T47D (cell line): ENCODE results near the gene TGM2.

Experiments
- DNase-seq, 2 experiments: peaks; one replicate each; pipeline versions ENCODE4 v3.0.0 to v3.0.0-alpha.2; 2011 to 2012; ENCODE audit warnings: low read depth in 1 of 2, low spot score in 1 of 2
- JUND ChIP-seq: IDR thresholded peaks from 2 replicates; pipeline ENCODE4 v1.6.1; 2012; ENCODE audit warnings: low read depth
- in situ Hi-C: cut with HindIII; loops from 2 replicates; pipeline ENCODE4 v1.10.0; 2016; ENCODE audit warnings: low sequenced_read_pairs, low pct_unique_long_range_greater_than_20kb

TGM2 gene

DNA sequence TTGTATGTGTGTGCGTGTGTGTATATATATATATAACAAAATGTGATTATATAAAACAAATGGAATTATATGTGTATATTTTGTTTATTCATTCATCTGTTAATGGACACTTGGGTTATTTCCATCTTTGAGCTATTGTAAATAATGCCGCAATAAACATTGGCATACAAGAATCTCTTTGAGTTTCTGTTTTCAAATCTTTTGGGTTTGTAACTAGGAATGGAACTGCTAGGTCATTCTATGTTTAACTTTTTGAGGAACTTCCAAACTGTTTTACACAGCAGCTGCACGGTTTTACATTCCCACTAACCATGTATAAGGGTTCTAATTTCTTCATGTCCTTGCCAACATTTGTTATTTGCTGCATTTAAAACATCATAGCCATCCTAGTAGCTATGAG, 39.9 kb upstream of the TGM2 start:
- TF ChIP-seq JUND, result no peak
- DNase-seq, result no peak
- in situ Hi-C loops, result no loop called here

- in situ Hi-C loops, result no loop called here
- no peak for DNase-seq
- no peak for TF ChIP-seq JUND
Observed at GRCh38 chr20:38203981-38204357, 38.9 kb upstream of the TGM2 start.

DNA sequence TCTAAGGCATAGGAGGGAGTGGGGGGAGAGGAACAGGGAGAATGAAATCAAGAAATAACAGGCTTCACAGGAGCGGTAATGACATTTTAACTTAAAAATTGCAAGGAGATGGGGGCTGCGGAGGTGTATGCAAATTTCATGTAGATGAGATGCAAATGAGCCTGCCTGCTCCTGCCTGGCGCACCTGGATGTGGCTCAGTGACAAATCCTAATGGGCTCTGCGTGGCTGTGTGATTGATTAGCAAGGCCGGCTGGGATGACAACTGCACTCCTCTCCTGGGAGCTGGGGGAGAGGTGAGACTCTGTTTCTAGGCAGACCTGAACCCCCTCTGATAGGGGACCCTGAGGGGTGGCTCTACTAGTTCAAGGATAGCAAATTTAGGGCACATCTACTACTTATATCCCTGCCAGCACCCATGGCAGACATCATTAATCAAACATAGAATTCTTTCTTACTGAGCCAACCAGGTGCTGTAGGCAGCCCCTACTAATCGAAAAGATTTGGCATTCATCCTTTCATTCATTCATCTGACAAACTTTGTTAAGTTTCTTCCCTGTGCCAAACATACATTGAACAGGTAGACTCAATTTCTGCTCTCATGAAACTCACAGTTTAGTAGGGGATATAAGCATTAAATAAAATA, 38.4 kb upstream of the TGM2 start:
- no peak for TF ChIP-seq JUND
- DNase-seq, result no peak
- in situ Hi-C loops, result no loop called here

GRCh38 chr20:38202982-38203293, 37.9 kb upstream of the TGM2 start:
- DNase-seq, result no peak
- TF ChIP-seq JUND, result no peak
- in situ Hi-C loops, result no loop called here

DNA sequence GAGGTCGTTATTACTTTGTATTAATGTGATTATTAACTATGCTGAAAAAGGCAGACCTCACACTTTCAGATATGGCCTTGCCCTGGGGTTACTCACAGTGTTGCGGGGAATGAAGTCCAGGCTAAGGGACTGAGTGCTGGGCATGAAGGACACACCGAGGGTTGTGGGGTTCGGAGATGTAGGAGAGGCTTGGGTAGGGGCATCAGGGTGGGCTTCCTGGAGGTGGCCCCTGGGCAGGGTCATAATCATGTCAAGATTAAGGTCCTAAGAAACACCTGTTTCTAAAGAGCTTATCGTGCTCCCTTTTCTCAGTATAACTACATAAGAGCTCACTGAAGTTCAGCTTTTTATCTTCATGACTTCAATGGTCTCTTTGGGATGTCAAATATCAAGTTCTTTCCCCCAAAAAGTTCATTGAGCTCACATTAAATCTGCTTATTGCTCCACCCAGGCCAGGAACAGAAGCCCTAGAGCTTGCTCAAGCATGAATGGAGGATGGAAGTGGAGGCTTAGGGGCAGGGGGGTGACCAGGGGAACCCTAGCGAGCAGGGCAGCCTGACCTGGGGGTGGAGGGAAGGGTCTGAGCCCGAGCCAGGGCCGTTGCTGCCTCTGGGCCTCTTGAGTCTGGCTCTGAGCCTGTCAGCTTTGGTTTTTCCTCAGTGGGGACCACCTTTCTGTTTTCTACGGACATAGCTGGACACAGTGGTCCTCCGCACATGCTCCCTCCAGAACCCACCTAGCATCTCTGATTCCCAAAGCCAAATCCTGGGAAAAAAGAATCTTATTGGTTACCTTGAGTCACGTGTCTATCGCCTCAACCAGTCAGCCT, 37.3 kb upstream of the TGM2 start:
- TF ChIP-seq JUND, result no peak
- no peak for DNase-seq
- in situ Hi-C loops, result no loop called here

- in situ Hi-C loops, result no loop called here
- no peak for DNase-seq
- TF ChIP-seq JUND, result no peak
Observed at GRCh38 chr20:38201356-38201755, 36.3 kb upstream of the TGM2 start.

DNA sequence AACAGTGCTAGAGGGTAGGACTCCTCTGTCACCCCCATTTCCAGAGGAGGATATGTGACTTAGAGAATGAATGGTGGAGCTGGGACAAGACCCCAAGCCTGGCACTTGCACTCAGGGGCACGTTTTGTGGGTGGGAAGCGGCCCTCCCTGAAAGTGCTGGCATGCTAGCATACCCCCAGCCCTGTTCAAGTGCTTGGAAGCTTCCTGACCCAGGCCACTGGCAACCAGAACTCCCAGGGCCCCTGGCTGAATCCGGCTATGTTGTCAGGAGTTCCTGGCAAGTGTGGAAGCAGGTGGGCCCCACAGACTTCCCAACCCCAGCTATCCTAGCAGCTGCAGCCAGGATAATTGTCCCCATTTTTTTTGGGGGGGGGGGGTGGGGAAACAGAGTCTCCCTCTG, 35.6 kb upstream of the TGM2 start:
- in situ Hi-C loops, result no loop called here
- DNase-seq, result no peak
- TF ChIP-seq JUND, result no peak

- no peak for DNase-seq
- in situ Hi-C loops, result no loop called here
- TF ChIP-seq JUND, result no peak
Observed at GRCh38 chr20:38199501-38200390, 34.7 kb upstream of the TGM2 start.

DNA sequence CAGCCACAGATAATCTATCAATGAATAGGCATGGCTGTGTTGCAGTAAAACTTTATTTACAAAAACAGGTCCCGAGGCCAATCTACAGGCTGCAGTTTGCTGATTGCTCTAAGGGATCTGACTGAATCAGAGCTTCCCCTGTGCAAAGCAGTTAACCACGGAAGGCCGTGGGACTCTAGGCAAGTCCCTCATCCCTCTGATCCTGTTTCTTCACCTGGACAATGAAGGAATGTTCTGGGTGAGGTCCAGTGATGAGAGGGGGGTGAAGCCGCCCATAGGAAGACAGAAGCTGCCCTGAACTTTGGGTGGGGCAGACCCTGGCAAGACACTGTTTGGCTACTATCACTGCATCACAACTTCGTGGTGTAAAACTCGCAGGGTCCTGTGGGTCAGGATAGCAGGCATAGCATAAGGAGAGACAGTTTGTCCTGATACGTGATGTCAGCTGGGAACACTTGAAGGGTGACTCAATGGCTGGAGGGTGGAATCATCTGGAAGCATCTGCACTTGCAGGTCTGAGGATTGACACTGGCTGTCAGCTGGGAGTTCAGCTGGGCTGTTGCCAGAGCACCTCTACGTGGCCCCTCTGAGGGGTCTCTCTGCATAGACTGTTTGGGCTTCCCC, 33.3 kb upstream of the TGM2 start:
- no peak for TF ChIP-seq JUND
- in situ Hi-C loops, result no loop called here
- DNase-seq, result no peak

DNA sequence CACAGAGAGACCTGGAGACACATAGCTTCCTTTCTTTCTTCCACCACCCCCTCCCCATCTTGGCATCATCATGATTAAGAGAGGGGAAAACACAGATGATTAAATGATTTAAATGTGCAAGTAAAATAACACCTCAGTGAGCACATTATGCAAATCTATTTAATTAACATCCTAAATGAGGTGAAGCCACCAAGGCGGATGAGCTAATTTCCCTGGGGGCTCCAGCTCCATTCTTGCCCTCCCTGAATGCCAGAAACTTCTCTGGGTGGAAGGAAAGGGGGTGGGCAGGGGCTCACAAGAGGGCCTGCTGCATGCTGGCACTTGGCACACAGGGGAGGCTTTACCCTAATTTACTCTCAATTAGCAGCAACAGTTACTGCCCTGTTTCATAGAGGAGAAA, 32.5 kb upstream of the TGM2 start:
- no peak for TF ChIP-seq JUND
- in situ Hi-C loops, result no loop called here
- DNase-seq, result no peak

- TF ChIP-seq JUND, result no peak
- in situ Hi-C loops, result no loop called here
- DNase-seq, result no peak
Observed at GRCh38 chr20:38197217-38197616, 32.1 kb upstream of the TGM2 start.

DNA sequence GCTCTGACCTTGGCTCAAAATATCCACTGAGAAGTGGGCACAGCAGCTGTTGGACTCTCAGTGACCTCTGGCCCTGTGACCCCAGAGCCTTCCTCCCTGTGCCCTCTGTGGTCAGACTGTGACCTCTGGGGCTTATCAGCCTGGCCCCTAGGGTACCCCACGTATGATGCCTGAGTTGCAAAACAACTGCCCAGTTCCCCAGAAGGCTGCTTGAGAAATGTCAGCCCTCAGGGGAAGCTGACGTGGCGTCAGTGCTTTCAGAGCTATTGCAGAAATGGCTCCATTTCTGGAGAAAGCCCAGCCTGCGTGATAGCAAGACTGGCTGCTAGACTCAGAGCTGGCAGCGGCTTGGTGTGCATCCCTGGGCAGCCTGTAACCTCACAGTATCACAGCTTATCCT, 31.5 kb upstream of the TGM2 start:
- in situ Hi-C loops, result no loop called here
- no peak for DNase-seq
- TF ChIP-seq JUND, result no peak
